HG02798 (cell line): ENCODE measurements around the gene TMEM94.

Source experiments
- ATAC-seq: cut with Tn5 transposase; IDR thresholded peaks from one replicate; pipeline ENCODE4 v1.9.1; 2021; ENCODE audit warnings: mild to moderate bottlenecking; ENCODE audit not compliant: unreplicated experiment, poor library complexity

Gene TMEM94

GRCh38 chr17:75492555-75493168, 36.2 kb downstream of the TMEM94 start:
- ATAC-seq: no peak

GRCh38 chr17:75493476-75494129, 37.2 kb downstream of the TMEM94 start:
- no peak for ATAC-seq

- ATAC-seq: no peak
These were observed 38.0 kb downstream of the TMEM94 start for GRCh38 chr17:75494326-75494877.

- ATAC-seq: no peak
These were observed 39.6 kb downstream of the TMEM94 start for GRCh38 chr17:75496005-75496404.

- no peak for ATAC-seq
These were observed 41.7 kb downstream of the TMEM94 start for GRCh38 chr17:75498039-75498725.

- ATAC-seq: no peak
These were observed 42.3 kb downstream of the TMEM94 start for GRCh38 chr17:75498726-75499213.

- ATAC-seq: no peak
These were observed 43.0 kb downstream of the TMEM94 start for GRCh38 chr17:75499313-75500022.

- ATAC-seq: no peak
These were observed 44.2 kb downstream of the TMEM94 start for GRCh38 chr17:75500419-75501216.

- no peak for ATAC-seq
These were observed 45.1 kb downstream of the TMEM94 start for GRCh38 chr17:75501378-75502071.

- ATAC-seq: no peak
These were observed 45.8 kb downstream of the TMEM94 start for GRCh38 chr17:75502072-75502720.

- ATAC-seq: no peak
These were observed 46.4 kb downstream of the TMEM94 start for GRCh38 chr17:75502721-75503329.

GRCh38 chr17:75503337-75503950, 47.0 kb downstream of the TMEM94 start:
- ATAC-seq: no peak

GRCh38 chr17:75503976-75504346, 47.5 kb downstream of the TMEM94 start:
- no peak for ATAC-seq

GRCh38 chr17:75504347-75505151, 48.1 kb downstream of the TMEM94 start:
- no peak for ATAC-seq

GRCh38 chr17:75505152-75505409, 48.6 kb downstream of the TMEM94 start:
- no peak for ATAC-seq

GRCh38 chr17:75505640-75506039, 49.2 kb downstream of the TMEM94 start:
- ATAC-seq: no peak

GRCh38 chr17:75506134-75506533, 49.7 kb downstream of the TMEM94 start:
- ATAC-seq: no peak
